Fibroblast of skin of scalp (primary cell): ENCODE data around the gene PIGN.

Experiments used
- DNase-seq: peaks from one replicate; pipeline ENCODE4 v3.0.0-alpha.2; 2013

PIGN gene

GRCh38 chr18:61995618-61996017, 191.2 kb downstream of the PIGN start:
- DNase-seq = no peak

- DNase-seq = no peak
Observed at GRCh38 chr18:61993831-61994230, 193.0 kb downstream of the PIGN start.

- peak; percentile 71 for DNase-seq
Observed at GRCh38 chr18:61992923-61993322, 193.9 kb downstream of the PIGN start.

- DNase-seq = peak; percentile 88
Observed at GRCh38 chr18:61992285-61992684, 194.6 kb downstream of the PIGN start.

DNA sequence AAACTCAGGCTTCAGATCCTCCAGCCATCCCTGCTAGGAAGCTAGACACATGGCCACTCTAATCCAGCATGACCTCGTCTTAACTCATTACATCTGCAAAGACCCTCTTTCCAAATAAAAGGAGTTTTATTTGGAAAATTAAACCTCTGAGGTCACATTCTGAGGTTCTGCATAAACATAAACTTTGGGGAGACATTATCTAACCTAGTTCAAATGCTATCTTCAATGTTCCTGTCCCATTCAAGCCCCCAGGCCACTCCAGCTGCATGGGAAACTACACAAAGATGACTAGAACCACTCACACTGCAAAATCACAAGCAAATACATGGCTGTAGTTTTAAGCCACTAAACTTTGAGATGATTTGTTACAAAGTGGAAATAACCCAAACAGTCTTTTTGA, 195.0 kb downstream of the PIGN start:
- no peak for DNase-seq

GRCh38 chr18:61991201-61991600, 195.7 kb downstream of the PIGN start:
- DNase-seq = peak; percentile 56
